Neural crest cell (in vitro differentiated cells): Measurements from ENCODE around the gene SLC25A26. TPM values are rescaled to one million over a fixed set of nuclear protein-coding genes. Genes with fewer than 3 reads are reported as not detected.

Source experiments
- DNase-seq: peaks from one replicate; pipeline ENCODE4 v3.0.0; 2021; ENCODE audit warnings: low read depth, mixed read lengths, low spot score
- H3K27ac Mint-ChIP-seq: one replicate; pipeline ENCODE4 v1.8.0; 2021; ENCODE audit warnings: mild to moderate bottlenecking, mixed read lengths; ENCODE audit not compliant: unreplicated experiment
- H3K27me3 Mint-ChIP-seq: 2 replicates; pipeline ENCODE4 v1.8.0; 2021; ENCODE audit warnings: low read depth, mild to moderate bottlenecking, mixed read lengths
- H3K36me3 Mint-ChIP-seq: 2 replicates; pipeline ENCODE4 v1.8.0; 2021; ENCODE audit warnings: low read depth, mild to moderate bottlenecking, mixed read lengths
- H3K4me1 Mint-ChIP-seq: 2 replicates; pipeline ENCODE4 v1.8.0; 2021; ENCODE audit warnings: mixed read lengths
- H3K4me3 Mint-ChIP-seq: one replicate; pipeline ENCODE4 v1.8.0; 2021; ENCODE audit warnings: mild to moderate bottlenecking, mixed read lengths
- H3K9me3 Mint-ChIP-seq: 2 replicates; pipeline ENCODE4 v1.8.0; 2021; ENCODE audit warnings: mixed read lengths
- total RNA-seq: library from RNA; stranded (reverse); gene quantifications from 2 replicates; pipeline ENCODE4 v1.2.1, GENCODE V29; 2021
- TF ChIP-seq, protein P1 (sequence below): fragments of 200-600 bp; sonication (generic); conservative IDR thresholded peaks from 2 replicates; pipeline ENCODE4 v1.5.0; 2021; ENCODE audit warnings: antibody characterized with exemption, mild to moderate bottlenecking

SLC25A26 gene
- total RNA-seq, 1 donor from 2014 or later = 10.1 TPM

DNA sequence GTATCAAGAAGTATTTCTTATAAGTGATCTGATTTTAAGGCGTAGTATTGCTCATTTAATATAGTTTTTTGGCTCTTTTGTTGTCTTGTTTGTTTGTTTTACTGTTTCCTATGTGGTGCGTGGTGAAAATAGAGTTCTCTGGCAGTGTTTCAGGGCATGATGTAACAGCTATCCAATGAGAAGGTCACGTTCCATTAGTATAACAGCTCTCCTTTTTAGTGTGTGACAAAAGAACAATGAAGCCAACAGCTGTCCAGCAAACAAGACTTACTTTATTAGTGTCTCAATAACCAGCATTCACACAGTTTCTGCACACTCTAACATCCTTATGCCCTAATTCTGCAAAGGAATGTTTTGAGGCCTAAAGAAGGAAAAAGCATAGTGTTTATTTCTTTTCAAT is 127.9 kb downstream of the SLC25A26 start:
- H3K27me3 Mint-ChIP-seq = no peaks in the 10 kb centered on the region
- TF ChIP-seq, protein P1, sequence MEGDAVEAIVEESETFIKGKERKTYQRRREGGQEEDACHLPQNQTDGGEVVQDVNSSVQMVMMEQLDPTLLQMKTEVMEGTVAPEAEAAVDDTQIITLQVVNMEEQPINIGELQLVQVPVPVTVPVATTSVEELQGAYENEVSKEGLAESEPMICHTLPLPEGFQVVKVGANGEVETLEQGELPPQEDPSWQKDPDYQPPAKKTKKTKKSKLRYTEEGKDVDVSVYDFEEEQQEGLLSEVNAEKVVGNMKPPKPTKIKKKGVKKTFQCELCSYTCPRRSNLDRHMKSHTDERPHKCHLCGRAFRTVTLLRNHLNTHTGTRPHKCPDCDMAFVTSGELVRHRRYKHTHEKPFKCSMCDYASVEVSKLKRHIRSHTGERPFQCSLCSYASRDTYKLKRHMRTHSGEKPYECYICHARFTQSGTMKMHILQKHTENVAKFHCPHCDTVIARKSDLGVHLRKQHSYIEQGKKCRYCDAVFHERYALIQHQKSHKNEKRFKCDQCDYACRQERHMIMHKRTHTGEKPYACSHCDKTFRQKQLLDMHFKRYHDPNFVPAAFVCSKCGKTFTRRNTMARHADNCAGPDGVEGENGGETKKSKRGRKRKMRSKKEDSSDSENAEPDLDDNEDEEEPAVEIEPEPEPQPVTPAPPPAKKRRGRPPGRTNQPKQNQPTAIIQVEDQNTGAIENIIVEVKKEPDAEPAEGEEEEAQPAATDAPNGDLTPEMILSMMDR = no peak
- H3K27ac Mint-ChIP-seq = peak overlapping the region; percentile 37
- no peak for DNase-seq
- no peak overlapping the region for H3K4me3 Mint-ChIP-seq
- H3K9me3 Mint-ChIP-seq = peaks cover 11% of the 10 kb centered on the region
- peaks cover 17% of the 10 kb centered on the region for H3K36me3 Mint-ChIP-seq
- H3K4me1 Mint-ChIP-seq = peaks cover 37% of the 10 kb centered on the region

DNA sequence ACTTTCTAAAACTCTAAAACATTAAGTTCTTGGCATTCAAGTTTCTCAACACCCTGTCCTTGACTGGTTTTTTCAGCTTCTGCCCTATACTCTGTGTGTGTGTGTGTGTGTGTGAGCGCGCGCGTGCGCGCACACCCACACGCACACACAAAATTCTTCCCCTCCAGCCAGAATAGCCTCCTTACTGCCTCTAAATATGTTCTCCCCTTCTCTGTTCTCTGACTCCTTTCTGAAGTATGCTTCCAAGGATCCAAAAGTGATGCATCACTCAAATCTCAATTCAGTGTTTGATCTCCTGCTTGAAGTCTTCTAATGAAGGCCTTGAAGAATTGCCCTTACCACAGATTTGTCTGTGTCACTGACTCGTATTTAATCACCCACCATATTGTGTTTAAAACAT is 129.8 kb downstream of the SLC25A26 start:
- peaks cover 28% of the 10 kb centered on the region for H3K4me1 Mint-ChIP-seq
- H3K4me3 Mint-ChIP-seq = no peak overlapping the region
- peaks cover 11% of the 10 kb centered on the region for H3K9me3 Mint-ChIP-seq
- H3K27ac Mint-ChIP-seq = no peak overlapping the region
- no peaks in the 10 kb centered on the region for H3K27me3 Mint-ChIP-seq
- H3K36me3 Mint-ChIP-seq = peaks cover 17% of the 10 kb centered on the region
- TF ChIP-seq, protein P1 = no peak
- DNase-seq = no peak

DNA sequence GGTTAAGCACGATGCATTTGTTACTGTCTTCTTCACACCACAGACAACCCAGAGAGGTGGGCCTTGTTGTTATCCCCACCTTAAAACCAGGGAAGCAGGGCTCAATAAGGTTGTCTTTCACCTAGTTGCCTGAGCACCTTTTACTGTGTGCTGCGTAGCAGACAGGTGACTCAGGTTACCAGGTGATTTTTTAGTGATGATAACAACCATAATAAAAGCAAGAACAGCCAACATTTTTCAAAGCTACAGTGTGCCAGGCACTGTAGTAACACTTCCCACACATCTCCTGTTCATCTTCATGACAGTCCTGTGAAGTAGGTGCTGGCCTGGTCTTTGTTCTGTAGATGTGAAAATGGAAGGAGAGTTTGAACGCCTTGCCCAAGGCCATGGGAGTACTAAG is 132.2 kb downstream of the SLC25A26 start:
- Mint-ChIP-seq H3K27ac (no peak overlapping the region), H3K27me3 (no peaks in the 10 kb centered on the region), H3K9me3 (peaks cover 2% of the 10 kb centered on the region), H3K36me3 (peaks cover 4% of the 10 kb centered on the region), H3K4me3 (no peak overlapping the region), H3K4me1 (peaks cover 29% of the 10 kb centered on the region)
- no peak for DNase-seq
- TF ChIP-seq, protein P1 = no peak

DNA sequence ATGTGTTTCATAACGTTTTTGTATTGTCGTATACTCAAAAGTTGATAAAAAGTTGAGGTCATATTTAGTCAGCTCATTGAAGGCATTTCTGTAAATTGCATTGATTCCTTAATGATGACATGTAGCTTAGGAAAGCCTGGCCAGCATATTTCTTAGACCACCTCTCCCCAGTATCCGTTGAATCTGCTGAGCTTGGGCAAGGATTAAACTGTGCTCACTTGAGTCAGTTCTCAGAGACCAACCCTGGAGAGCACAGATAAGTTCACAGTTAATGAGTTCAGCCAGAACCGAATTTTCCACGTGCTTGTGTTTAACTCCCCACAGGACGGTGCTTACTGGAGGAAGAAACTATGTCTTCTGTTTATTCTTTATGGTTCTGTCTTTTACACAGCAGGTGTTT is 132.7 kb downstream of the SLC25A26 start:
- Mint-ChIP-seq H3K4me1 (peaks cover 25% of the 10 kb centered on the region), H3K9me3 (no peaks in the 10 kb centered on the region), H3K4me3 (no peak overlapping the region), H3K27ac (no peak overlapping the region), H3K36me3 (peaks cover 2% of the 10 kb centered on the region), H3K27me3 (no peaks in the 10 kb centered on the region)
- TF ChIP-seq, protein P1 = no peak
- no peak for DNase-seq

DNA sequence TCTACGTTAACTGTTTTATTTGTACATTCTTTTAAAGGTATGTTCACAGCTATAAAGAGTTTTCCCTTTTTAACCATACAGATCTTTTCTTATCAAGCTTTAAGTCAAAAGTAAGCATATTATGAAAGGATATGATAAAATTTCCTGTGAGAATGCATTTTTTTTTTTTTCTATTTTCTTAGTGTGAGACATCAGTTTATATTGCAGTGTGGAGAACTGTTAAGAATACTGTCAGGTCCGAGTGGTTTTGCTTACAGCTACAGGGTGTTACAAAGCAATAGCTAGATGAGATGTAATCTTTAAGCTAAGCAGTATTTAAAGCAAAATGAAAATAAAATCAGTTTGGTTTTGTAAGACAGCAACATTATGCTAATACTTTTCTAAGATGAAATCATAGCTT is 133.2 kb downstream of the SLC25A26 start:
- TF ChIP-seq, protein P1 = no peak
- H3K9me3 Mint-ChIP-seq = no peaks in the 10 kb centered on the region

DNA sequence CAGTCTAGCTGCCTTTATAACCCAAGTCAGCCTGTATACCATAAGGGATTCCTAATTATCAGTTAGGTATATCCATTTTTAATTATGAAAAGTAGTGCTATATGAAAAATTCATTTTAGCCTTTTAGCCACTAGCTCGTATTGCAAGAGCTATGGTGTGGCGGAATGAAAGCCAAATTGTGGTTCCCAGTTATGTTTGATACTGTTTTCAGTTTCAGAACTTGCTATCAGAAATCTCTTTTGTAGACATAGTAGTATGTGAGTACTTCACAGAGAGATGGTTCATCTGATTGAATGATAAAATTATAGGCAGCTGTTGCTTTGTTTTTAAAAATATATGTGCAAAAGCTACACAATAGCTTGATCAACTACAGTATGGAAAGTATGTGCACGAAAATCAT is 134.6 kb downstream of the SLC25A26 start:
- TF ChIP-seq, protein P1 = no peak
- Mint-ChIP-seq H3K9me3 (no peaks in the 10 kb centered on the region), H3K36me3 (peaks cover 2% of the 10 kb centered on the region), H3K27me3 (no peaks in the 10 kb centered on the region), H3K4me1 (peaks cover 12% of the 10 kb centered on the region), H3K27ac (no peak overlapping the region), H3K4me3 (no peak overlapping the region)
- DNase-seq = no peak

More for the DNA sequence above, 133.2 kb downstream of the SLC25A26 start:
- Mint-ChIP-seq H3K4me1 (peaks cover 21% of the 10 kb centered on the region), H3K27ac (no peak overlapping the region), H3K4me3 (no peak overlapping the region), H3K27me3 (no peaks in the 10 kb centered on the region), H3K36me3 (peaks cover 2% of the 10 kb centered on the region)
- DNase-seq = no peak
